Adipocyte (in vitro differentiated cells): ENCODE measurements around the gene C1GALT1.

Experiments
- DNase-seq: peaks from one replicate; pipeline ENCODE4 v3.0.0-alpha.2; 2015; ENCODE audit warnings: low read depth
- H3K27me3 ChIP-seq: replicated peaks from 2 replicates; pipeline ENCODE4 v1.7.0; 2013; ENCODE audit warnings: mild to moderate bottlenecking, low read length, moderate library complexity; ENCODE audit not compliant: control insufficient read depth, insufficient read depth
- H3K36me3 ChIP-seq: 2 replicates; pipeline ENCODE4 v1.7.0; 2013; ENCODE audit warnings: low read length, mild to moderate bottlenecking, moderate library complexity; ENCODE audit not compliant: control insufficient read depth, insufficient read depth, severe bottlenecking
- H3K4me1 ChIP-seq: 2 replicates; pipeline ENCODE4 v1.7.0; 2013; ENCODE audit warnings: mild to moderate bottlenecking, low read length, moderate library complexity; ENCODE audit not compliant: control insufficient read depth, insufficient read depth
- H3K4me3 ChIP-seq: 2 replicates; pipeline ENCODE4 v1.7.0; 2013; ENCODE audit warnings: mild to moderate bottlenecking, low read length, moderate library complexity
- H3K9ac ChIP-seq: 2 replicates; pipeline ENCODE4 v1.7.0; 2013; ENCODE audit warnings: mild to moderate bottlenecking, low read length, moderate library complexity
- H3K9me3 ChIP-seq: 2 replicates; pipeline ENCODE4 v1.7.0; 2013; ENCODE audit warnings: mild to moderate bottlenecking, low read length, moderate library complexity; ENCODE audit not compliant: control insufficient read depth

C1GALT1 gene

GRCh38 chr7:7263297-7264230 is 81.2 kb downstream of the C1GALT1 start:
- no peaks in the 10 kb centered on the region for H3K9me3 ChIP-seq
- no peak overlapping the region for H3K4me3 ChIP-seq
- no peak for DNase-seq
- no peaks in the 10 kb centered on the region for H3K27me3 ChIP-seq
- H3K9ac ChIP-seq, result no peak overlapping the region
- H3K36me3 ChIP-seq, result no peaks in the 10 kb centered on the region
- H3K4me1 ChIP-seq, result peaks cover 20% of the 10 kb centered on the region

DNA sequence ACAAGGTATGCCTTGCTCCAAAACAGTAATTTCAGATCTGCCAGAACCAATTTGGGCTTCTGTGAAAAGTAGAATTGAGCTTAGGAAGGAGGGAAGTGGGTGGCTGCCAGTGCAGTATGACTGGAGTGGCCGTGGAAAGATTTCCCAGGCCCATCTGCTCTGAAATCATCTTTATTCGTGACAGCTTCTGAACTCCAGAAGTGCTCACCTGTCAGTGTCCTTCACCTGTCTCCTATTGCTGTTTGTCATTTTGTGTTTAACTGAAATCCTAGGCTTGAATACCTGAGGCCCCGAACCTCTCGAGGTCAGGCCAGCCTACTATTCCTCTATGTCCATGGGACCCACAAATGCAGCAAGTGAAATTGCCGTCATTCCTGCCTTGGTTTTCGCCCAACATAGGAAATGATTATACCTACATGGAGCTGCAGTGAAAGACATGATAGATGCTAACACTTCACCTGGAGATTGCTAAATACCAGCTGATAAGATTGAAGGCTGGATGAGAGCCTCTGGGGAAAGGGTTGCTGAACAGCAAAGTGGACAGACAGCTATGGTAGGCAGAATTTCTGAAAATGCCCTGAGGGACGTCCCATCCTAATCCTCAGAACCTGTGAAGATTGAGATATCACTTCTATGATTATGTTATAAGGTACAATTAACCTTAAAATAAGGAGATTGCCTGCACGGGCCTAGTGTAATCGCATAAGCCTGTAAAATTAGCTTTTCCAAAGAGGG is 82.1 kb downstream of the C1GALT1 start:
- DNase-seq, result no peak
- Histone ChIP-seq H3K9me3 (no peaks in the 10 kb centered on the region), H3K9ac (no peak overlapping the region), H3K27me3 (no peaks in the 10 kb centered on the region), H3K4me1 (peaks cover 22% of the 10 kb centered on the region), H3K36me3 (no peaks in the 10 kb centered on the region), H3K4me3 (no peak overlapping the region)

GRCh38 chr7:7265081-7266075 is 83.0 kb downstream of the C1GALT1 start:
- no peak overlapping the region for H3K4me3 ChIP-seq
- no peak overlapping the region for H3K9ac ChIP-seq
- H3K4me1 ChIP-seq, result peaks cover 22% of the 10 kb centered on the region
- H3K27me3 ChIP-seq, result no peaks in the 10 kb centered on the region
- no peaks in the 10 kb centered on the region for H3K9me3 ChIP-seq
- no peaks in the 10 kb centered on the region for H3K36me3 ChIP-seq
- DNase-seq, result peak; percentile 5

DNA sequence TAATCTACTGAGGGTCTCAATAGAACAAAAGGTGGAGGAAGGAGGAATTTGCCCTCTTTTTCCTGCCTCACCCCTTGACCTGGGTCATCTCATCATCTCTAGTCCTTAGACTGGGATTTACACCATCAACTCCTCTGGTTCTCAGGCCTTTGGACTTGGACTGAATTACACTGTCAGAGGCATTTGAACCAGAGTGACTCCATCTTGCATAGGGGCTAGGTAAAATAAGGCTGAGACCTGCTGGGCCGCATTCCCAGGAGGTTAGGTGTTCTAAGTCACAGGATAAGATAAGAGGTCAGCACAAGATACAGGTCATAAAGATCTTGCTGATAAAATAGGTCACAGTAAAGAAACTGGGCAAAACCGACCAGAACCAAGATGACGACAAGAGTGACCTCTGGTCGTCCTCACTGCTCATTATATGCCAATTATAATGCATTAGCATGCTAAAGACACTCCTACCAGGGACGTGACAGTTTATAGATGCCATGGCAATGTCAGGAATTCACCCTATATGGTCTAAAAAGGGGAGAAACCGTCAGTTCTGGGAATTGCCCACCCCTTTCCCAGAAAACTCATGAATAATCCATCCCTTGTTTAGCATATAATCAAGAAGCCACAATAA is 84.0 kb downstream of the C1GALT1 start:
- Histone ChIP-seq H3K9me3 (no peaks in the 10 kb centered on the region), H3K27me3 (no peaks in the 10 kb centered on the region), H3K4me3 (no peak overlapping the region), H3K36me3 (no peaks in the 10 kb centered on the region), H3K4me1 (peaks cover 22% of the 10 kb centered on the region), H3K9ac (no peak overlapping the region)
- no peak for DNase-seq

GRCh38 chr7:7271094-7271874 is 88.9 kb downstream of the C1GALT1 start:
- H3K9ac ChIP-seq, result no peak overlapping the region
- no peak for DNase-seq
- no peaks in the 10 kb centered on the region for H3K27me3 ChIP-seq
- peaks cover 20% of the 10 kb centered on the region for H3K4me1 ChIP-seq
- H3K9me3 ChIP-seq, result no peaks in the 10 kb centered on the region
- no peaks in the 10 kb centered on the region for H3K36me3 ChIP-seq
- no peak overlapping the region for H3K4me3 ChIP-seq

GRCh38 chr7:7272294-7272693 is 90.0 kb downstream of the C1GALT1 start:
- Histone ChIP-seq H3K9ac (peak overlapping the region; percentile 49), H3K27me3 (no peaks in the 10 kb centered on the region), H3K9me3 (no peaks in the 10 kb centered on the region), H3K4me3 (no peak overlapping the region), H3K4me1 (peaks cover 20% of the 10 kb centered on the region), H3K36me3 (no peaks in the 10 kb centered on the region)
- peak; percentile 81 for DNase-seq

GRCh38 chr7:7274782-7275181 is 92.4 kb downstream of the C1GALT1 start:
- Histone ChIP-seq H3K4me1 (peaks cover 11% of the 10 kb centered on the region), H3K9ac (no peak overlapping the region), H3K27me3 (no peaks in the 10 kb centered on the region), H3K9me3 (no peaks in the 10 kb centered on the region), H3K36me3 (no peaks in the 10 kb centered on the region), H3K4me3 (no peak overlapping the region)
- peak; percentile 55 for DNase-seq

- Histone ChIP-seq H3K36me3 (no peaks in the 10 kb centered on the region), H3K4me3 (no peak overlapping the region), H3K9me3 (no peaks in the 10 kb centered on the region), H3K9ac (no peak overlapping the region), H3K4me1 (peaks cover 11% of the 10 kb centered on the region), H3K27me3 (no peaks in the 10 kb centered on the region)
- no peak for DNase-seq
Measured at GRCh38 chr7:7276161-7276560, 93.8 kb downstream of the C1GALT1 start.

- H3K36me3 ChIP-seq, result no peaks in the 10 kb centered on the region
- no peak overlapping the region for H3K9ac ChIP-seq
- peaks cover 4% of the 10 kb centered on the region for H3K4me1 ChIP-seq
- H3K27me3 ChIP-seq, result no peaks in the 10 kb centered on the region
- DNase-seq, result no peak
- peaks cover 9% of the 10 kb centered on the region for H3K9me3 ChIP-seq
- H3K4me3 ChIP-seq, result no peak overlapping the region
Measured at GRCh38 chr7:7290429-7291122, 108.2 kb downstream of the C1GALT1 start.
